Measurements from ENCODE around the gene FAM117A.

Gene FAM117A

DNA sequence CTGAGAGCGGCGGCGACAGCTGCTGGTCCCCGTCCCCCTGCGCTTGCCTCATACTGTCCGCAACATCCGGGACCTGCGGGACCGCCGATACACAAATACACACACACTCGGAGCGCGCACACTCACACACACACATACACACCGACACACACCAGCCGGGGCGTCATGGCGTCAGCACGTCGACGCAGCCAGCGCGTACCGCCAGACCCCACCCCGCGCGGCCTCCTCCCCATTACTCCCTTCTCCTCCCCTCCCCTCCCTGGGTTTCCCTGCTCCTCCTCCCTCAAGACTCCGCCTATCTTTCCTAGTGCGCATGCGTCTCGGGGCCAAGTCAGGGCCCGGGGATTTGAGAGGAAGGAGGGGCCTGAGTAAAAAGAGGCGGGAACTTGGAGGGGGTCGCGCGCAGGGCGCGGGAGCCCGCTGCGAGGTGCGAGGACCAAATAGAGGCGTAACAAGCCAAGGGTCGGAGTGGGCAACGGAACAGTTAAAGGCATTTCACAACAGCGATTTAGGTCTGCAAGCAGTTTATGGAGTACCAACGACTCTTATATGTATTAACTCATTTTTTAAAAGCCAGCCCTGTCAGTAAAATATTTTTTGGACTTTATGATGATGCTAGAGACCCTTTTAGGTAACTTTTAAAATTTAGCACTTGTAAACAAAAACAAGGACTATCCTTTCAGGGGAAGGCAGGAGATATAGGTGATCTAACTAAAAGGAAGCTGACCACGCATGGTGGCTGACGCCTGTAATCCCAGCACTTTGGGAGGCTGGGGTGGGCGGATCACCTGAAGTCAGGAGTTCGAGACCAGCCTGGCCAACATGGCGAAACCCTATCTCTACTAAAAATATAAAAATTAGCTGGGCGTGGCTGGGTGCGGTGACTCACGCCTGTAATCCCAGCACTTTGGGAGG lies 85.7 kb downstream of the FAM117A start, which contains the start of gene SPOP (continued):
- no peak for TF ChIP-seq ZNF510 (tag by site-specific recombination; IDR thresholded peaks at IDR 0.05; ENCODE audit: insufficient replicate concordance)
- no peak for TF ChIP-seq GLI4 (tag by site-specific recombination; IDR thresholded peaks at IDR 0.05)
- TF ChIP-seq ZNF701 (tag by site-specific recombination; IDR thresholded peaks at IDR 0.05): no peak; the same call in none of the 2 replicates
- no peak for TF ChIP-seq SCRT1 (tag by site-specific recombination; IDR thresholded peaks at IDR 0.05; ENCODE audit: borderline replicate concordance)
- no peak for TF ChIP-seq ZNF658 (tag by site-specific recombination; IDR thresholded peaks at IDR 0.05)
- TF ChIP-seq, protein P1, sequence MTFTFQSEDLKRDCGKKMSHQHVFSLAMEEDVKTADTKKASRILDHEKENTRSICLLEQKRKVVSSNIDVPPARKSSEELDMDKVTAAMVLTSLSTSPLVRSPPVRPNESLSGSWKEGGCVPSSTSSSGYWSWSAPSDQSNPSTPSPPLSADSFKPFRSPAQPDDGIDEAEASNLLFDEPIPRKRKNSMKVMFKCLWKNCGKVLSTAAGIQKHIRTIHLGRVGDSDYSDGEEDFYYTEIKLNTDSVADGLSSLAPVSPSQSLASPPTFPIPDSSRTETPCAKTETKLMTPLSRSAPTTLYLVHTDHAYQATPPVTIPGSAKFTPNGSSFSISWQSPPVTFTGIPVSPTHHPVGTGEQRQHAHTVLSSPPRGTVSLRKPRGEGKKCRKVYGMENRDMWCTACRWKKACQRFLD (tag by site-specific recombination; IDR thresholded peaks at IDR 0.05): no peak
- TF ChIP-seq ZNF155 (tag by site-specific recombination; IDR thresholded peaks at IDR 0.05): no peak
- 0 out of 2 replicates have a peak, but pooled peaks have one; percentile 16 for TF ChIP-seq ZNF449 (tag by site-specific recombination; IDR thresholded peaks at IDR 0.05)
- no peak for TF ChIP-seq ZNF426 (tag by site-specific recombination; IDR thresholded peaks at IDR 0.05)
- TF ChIP-seq PBX3 (CRISPR knock-in tag; IDR thresholded peaks at IDR 0.05): peak; percentile 20; the same call in 1 of the 2 replicates
- TF ChIP-seq ZNF26 (tag by site-specific recombination; IDR thresholded peaks at IDR 0.05): no peak
- TF ChIP-seq HOXA7 (CRISPR knock-in tag; IDR thresholded peaks at IDR 0.05; ENCODE audit: borderline replicate concordance): no peak
- TF ChIP-seq MZF1 (tag by site-specific recombination; IDR thresholded peaks at IDR 0.05; ENCODE audit: borderline replicate concordance): no peak
- peak; percentile 85 for TF ChIP-seq ZFP69B (tag by site-specific recombination; IDR thresholded peaks at IDR 0.05)
- no peak; the same call in 1 of the 2 replicates for TF ChIP-seq RBAK (tag by site-specific recombination; IDR thresholded peaks at IDR 0.05)
- TF ChIP-seq ZSCAN30 (tag by site-specific recombination; IDR thresholded peaks at IDR 0.05): peak; percentile 62; the same call in 1 of the 2 replicates
- 0 out of 2 replicates have a peak, but pooled peaks have one; percentile 0 for TF ChIP-seq OSR2 (tag by site-specific recombination; IDR thresholded peaks at IDR 0.05)
- TF ChIP-seq ZNF654 (tag by site-specific recombination; IDR thresholded peaks at IDR 0.05; ENCODE audit: low read depth): no peak
- TF ChIP-seq PRDM2 (tag by site-specific recombination; IDR thresholded peaks at IDR 0.05; ENCODE audit: borderline replicate concordance): no peak
- no peak for TF ChIP-seq ZNF792 (tag by site-specific recombination; IDR thresholded peaks at IDR 0.05)
- TF ChIP-seq ZXDB (tag by site-specific recombination; IDR thresholded peaks at IDR 0.05): peak; percentile 91
- peak; percentile 76 for TF ChIP-seq ZNF335 (tag by site-specific recombination; conservative IDR thresholded peaks at IDR 0.05)
- TF ChIP-seq, protein P2, sequence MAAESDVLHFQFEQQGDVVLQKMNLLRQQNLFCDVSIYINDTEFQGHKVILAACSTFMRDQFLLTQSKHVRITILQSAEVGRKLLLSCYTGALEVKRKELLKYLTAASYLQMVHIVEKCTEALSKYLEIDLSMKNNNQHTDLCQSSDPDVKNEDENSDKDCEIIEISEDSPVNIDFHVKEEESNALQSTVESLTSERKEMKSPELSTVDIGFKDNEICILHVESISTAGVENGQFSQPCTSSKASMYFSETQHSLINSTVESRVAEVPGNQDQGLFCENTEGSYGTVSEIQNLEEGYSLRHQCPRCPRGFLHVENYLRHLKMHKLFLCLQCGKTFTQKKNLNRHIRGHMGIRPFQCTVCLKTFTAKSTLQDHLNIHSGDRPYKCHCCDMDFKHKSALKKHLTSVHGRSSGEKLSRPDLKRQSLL (tag by site-specific recombination; IDR thresholded peaks at IDR 0.05): peak; percentile 75; the same call in 1 of the 2 replicates
- TF ChIP-seq ZNF23 (tag by site-specific recombination; IDR thresholded peaks at IDR 0.05; ENCODE audit: borderline replicate concordance): no peak
- TF ChIP-seq ZNF114 (tag by site-specific recombination; IDR thresholded peaks at IDR 0.05): no peak
- peak; percentile 17; the same call in 1 of the 2 replicates for TF ChIP-seq ZNF558 (tag by site-specific recombination; IDR thresholded peaks at IDR 0.05)
